Smooth muscle cell of the brain vasculature (primary cell): ENCODE measurements around the gene ARHGAP15.

Source experiments
- DNase-seq: peaks from one replicate; pipeline ENCODE4 v3.0.0-alpha.2; 2012; ENCODE audit warnings: low read depth, low spot score

Gene ARHGAP15

DNA sequence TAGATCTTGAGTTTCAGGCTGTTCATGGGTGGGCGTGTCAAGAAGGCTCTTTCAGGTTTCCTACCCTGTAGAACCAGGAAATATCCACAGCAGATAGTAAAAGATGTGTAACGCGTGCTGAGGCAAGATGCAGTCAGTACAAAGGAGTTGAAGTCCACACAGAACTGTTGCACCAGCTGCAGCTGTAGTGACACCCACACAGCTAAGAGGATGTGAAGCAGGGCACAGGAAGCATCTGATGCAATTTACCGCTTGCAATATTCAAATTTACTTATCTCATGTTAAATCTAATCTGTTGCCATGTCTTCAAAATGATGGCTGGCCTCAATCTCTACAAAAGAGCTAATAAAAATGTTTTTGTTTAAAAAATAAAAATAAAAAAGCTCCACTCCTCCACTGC is 132.8 kb downstream of the ARHGAP15 start:
- no peak for DNase-seq

DNA sequence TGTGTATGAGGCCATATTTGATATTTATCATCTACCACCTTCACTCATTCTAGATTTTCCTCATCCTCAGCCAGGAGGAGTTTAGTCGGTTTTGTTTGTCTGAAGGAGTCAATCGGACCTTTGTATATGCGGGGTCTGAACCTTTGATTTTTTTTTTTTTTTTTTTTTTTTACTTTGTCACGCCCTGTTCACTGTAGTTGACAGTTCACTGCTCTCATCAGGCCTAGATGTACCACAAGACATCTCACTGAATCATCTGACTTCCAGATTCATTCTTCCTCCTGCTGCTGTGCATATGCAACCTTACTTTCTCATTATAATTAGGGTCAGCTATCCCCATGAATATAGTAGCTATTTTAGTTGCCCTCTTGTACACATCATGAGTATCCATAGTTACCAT is 133.2 kb downstream of the ARHGAP15 start:
- no peak for DNase-seq

DNA sequence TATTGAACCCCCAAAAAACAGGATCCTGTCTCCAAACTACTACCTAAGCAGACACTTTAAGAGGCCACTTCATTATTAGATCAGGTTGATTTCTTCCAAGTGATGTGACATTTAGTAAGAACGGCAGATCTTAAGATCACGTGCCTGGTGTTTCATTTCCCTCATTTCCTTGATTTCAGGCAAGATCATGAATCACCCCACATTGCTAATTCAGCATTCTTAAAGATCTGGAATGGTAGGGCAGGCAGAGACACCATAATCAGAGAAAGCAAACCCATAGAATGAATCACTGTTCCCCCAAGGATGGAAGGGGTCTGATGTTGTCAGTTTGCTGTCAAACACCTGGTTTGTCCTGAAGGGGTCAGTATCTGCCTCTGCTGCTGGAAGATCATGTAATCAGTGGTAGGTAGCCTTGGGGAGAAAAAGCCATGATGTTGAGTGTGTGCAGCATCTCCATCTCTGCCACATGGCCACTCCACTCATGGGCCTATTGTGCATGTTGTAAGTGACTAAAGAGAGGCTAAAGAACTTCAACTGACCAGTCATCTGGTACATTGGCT is 133.9 kb downstream of the ARHGAP15 start:
- no peak for DNase-seq

DNA sequence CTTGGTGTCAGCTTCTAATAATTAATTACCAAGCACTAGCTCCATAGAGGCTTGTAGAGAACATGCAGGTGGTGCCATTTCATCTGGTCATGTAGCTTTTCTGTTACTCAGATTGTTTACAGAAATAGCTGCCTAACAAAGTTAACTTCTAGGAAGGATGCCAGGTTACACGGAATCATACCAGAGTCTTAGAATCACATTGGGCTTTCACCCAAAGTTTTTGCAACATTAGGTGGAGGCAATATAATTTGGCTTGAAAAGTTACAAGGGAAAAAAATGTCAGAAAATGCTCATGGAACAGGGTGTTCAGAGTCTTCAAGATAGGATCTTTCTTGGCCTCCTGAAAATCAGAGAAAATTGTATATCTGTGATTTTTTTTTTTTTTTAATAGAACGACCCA is 135.6 kb downstream of the ARHGAP15 start:
- DNase-seq, result no peak

DNA sequence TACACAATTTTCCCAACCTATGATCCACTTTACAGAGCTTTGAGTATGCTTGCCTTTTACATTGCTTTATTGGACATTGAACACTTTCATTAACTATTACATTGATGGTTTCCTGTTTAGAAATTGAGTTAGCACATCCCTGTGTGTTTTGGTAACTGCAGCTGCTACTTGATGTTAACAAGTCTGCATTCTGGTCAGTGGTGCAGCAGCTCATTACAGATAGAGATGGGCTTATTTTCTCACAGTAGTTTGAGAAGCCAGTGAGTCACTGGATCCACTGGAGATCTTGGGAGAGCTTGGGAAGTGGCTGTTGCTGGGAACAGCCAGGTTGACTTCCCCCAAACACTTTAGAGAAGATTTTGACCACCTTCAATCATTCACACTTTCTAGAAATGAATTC is 150.5 kb downstream of the ARHGAP15 start:
- DNase-seq, result no peak

DNA sequence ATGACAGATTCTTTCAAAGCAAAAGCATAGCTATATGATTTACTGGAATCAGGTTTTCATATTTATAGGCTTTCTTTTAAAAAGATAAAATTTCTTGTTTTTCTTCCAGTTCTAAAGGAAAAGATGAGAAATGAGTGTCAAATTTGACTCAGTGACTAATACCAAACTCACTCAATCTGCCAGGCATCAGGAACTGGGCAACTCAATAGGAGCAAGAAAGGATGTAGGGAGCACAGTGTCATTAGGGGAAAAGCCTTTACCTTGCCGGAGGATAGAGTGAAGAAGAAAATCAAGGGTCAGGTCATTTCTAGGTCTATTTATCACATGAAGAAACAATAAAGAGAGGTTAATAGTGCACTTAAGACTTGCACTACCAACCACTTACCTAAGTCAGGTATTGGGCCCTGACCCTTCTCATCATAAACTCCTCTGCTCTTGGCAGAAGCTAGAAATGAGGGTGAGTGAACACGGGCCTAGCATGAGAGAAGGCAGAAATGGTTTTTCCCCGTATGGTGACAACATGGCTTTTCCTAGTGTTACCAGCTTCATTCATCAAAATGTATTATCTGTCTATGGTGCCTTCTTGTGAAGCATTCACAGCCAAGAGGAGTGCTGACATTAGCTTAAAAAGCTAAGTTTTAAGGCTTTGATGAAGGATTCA is 151.0 kb downstream of the ARHGAP15 start:
- DNase-seq, result no peak

DNA sequence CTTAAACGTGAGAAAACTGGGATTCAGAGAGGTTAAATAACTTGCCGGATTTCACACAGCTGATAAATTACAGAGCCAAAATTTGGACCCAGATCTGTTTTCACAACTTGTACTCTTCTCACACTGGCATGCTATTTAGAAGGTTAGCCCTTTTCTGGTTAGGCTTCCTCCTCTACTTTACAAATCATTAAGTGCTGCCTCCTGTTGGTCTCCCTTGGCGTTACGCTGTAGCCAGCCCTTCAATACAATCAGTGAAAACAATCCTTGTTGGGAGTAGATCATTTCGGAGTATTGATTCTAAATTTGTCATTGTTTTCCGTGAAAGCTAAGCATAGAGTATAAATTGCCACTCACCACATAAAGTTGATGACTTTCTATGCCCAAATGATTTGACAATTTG is 153.5 kb downstream of the ARHGAP15 start:
- DNase-seq, result no peak

DNA sequence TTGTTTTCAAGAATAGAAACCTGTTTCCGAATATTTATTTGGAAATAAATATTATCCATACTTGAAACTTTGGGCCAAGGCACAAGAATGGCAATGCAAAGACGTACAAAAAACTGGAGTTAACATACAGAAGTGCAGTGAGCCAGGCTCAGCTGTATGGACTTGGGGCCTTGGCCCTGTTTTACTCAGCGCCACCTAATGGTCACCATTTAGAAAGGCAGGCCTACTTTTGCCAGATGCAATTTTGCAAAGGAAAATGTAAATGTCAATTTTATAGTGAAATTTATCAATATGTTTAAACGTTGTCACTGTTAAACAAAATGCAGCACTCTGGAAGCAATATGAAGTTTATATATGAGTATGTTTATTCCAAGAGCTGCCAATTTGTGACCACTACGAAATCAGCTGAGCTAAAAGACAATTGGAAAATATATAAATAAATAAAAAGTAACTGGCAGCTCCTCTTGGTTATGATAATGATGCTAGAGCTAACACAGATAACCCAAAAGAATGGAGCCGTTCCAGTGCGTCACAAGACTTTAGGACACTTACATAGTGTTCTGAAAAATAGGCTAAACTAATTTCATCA is 155.0 kb downstream of the ARHGAP15 start:
- peak; percentile 13 for DNase-seq

DNA sequence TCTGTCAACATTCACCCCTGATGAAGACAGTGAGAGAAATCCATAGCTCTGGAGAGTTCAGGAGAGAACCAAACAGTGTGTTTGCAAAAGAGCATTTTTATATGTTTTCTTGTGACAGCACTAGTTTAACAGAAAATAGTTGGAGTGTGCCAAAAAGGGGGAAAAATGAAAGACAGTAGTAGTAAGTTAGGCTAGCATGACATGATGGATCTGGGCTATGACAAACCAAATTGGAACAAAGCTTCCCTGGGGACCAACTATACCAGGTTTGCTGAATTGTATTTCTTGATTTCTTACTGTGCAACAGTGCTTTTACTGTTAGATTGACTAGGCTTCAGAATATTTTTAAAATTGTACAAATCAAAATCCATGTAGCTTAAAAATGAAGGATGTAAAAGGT is 159.8 kb downstream of the ARHGAP15 start:
- no peak for DNase-seq

DNA sequence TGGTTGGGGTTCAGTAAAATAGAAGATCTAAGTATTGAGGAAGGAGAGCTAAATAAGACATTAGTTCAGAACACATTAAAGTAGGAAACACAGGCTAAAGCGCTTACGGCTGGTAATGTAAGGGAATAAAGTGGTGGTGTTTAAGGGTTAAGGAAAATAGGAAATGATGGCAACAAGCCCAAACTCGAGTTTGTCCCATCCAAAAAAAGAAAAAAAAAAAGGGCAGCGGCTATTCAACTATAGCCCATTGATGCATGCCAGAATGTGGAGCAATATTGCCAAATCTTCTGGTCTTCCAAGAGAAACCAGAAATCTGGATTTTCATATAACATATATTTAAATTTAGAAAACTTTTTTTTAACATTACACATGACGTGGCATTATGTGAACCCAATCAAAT is 161.0 kb downstream of the ARHGAP15 start:
- no peak for DNase-seq

DNA sequence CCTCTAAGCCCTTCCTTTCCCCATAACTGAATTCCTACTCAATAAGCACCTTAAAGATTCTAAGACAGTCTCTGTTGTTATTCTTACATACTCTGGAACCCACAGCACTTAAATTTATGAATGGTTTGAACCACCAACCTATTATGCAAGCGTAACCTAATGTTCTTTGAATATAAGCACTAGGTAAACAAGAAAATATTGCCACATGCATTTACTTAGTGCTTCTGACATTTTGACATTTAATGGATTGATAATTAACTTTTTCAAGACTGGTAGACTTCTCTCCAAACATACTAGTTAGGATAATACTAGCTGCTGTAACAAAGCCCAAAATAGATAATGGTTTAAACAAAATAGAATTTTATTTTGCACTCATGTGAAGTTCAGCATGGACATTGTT is 164.8 kb downstream of the ARHGAP15 start:
- DNase-seq, result no peak

DNA sequence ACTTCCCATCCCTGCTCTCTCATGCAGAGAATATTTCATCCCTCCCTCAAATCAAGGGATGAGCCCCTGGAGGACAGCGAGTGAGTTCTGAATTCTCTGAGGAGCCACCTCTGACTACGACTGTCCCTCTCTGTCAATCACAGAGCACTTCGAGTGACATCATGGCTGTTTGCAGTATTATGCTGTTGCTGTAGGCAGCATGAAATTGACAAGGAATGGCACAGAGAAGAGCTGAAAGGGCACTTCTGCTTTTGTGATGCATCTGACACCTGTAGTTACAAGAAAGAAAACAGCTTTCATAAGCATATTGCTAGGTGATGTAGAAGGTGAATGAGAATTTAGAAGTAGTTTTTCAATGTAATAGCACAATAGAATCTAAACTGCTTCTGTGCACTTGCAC is 166.9 kb downstream of the ARHGAP15 start:
- DNase-seq, result no peak

DNA sequence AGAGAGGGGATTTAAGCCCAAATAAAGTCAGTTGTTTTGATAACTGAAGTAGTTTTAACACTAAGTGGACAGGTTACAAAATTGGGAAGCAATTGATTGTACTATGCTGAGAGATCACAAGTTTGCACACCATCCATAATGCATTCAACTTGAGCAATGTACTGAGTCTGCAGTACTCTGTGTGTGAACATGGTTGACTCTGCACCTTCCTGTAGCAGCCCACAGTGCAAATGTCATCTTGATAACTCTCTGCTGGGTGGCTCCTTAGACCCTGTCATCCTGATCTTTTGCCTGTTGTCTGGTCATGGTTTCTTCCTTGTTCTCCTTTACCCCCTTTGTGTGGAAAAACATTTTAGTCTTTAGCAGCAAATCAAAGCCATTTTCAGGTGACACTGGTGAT is 168.0 kb downstream of the ARHGAP15 start:
- no peak for DNase-seq

DNA sequence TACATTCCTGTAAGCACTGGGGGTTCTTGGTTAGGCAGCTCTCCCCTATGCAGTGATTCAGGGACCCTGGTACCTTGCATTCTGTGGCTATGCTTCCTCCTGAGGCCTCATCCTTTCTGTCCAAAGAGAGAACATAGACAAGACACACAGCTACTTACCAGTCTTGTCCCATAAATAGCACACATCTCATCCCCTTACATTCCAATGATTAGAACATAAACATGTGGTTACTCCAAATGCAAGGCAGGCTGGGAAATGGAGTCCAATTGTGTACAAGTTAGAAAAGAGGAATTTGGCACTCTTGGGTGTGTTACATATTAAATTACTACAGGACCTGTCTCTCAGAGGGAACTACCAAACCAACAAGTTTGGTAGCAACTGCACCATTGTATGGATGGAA is 171.3 kb downstream of the ARHGAP15 start:
- no peak for DNase-seq

DNA sequence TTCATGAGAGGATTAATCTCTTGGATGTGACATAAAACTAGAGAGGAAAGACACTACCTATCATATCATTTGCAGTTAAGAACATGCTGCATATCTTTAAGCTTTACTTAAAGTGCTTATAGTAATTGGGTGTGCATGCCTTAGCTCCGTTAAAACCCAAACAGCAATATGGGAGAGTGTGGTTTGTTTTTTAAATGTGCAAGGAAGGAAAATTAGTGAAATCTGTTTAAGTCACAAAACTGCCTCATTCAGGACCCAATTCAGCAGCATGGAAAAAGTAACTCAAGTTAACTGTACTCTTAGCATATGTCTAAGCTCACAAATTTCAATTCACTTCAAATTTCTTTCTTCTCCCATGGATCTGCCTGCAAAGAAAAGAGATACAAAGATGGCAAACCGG is 182.2 kb downstream of the ARHGAP15 start:
- DNase-seq, result no peak

DNA sequence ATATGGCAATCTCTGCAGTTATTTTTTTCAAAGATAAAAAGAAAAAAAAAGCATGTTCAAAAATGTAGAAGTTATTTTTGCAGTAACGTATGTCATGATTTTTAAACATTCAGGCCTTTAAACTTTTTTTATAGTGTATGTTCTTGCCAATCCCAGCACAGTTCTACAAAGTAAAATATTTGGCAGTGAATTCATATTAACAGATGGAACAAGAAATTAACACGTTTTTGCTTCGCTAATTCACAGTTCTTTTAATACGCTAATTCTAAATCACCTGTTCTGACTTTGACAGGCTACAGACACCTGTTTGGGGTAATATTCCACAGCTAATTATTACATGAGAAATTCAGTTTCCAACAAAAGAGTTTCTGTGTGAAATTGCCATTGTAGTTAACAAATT is 183.2 kb downstream of the ARHGAP15 start:
- no peak for DNase-seq

DNA sequence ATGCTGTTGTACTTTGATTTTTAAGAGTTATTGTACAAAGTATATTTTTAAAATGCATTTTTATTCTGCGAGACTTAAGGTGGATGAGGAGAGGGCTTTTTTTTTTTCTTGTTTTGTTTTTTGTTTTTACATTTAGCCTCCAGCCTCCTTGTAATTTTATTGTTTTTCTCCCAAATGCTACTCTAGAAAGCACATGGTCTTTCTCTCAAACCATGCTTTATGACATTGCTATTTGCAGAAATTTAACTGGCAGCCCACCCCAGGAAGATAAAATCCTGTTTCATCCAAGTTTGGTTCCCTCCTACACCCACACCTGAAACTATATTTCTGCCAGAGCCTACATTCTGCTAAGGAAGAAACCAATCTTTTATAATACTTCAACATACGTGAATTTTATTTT is 184.6 kb downstream of the ARHGAP15 start:
- DNase-seq, result no peak

DNA sequence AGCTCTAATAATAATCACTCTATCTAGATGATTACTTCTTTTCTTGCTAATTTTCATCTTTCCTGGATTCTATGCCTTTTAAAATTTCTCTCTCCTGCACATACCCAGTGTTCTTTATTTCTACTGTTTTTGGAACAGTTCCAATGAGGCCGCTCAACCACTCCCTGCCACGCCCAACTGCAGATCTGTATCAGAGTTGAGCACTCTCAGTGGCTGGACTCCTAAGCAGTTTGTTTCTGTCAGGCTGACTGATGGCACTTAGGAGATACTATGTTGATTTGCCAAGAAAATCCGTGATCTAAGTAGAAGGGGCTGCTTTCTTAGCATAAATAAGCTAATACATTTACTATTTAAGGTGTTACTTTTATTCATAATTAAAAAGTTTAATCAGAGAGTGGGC is 192.8 kb downstream of the ARHGAP15 start:
- no peak for DNase-seq

DNA sequence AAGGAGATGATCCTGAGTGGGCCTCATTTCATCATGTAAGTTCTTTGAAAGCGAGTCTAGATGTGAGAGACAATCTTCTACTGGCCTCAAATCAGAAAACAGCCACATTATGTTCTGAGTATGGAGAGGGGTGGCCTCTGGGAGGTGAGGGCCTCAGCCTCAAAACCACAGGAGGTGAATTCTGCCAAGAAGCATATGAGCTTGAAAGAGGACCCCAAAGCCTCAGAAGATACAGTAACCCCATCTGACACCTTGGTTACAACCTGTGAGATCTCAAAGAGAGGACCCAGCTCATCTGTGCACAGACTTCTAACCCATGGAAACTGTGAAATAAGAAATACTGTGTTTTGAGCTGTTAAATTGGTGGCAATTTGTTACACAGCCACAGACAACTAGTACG is 200.1 kb downstream of the ARHGAP15 start:
- DNase-seq, result no peak

DNA sequence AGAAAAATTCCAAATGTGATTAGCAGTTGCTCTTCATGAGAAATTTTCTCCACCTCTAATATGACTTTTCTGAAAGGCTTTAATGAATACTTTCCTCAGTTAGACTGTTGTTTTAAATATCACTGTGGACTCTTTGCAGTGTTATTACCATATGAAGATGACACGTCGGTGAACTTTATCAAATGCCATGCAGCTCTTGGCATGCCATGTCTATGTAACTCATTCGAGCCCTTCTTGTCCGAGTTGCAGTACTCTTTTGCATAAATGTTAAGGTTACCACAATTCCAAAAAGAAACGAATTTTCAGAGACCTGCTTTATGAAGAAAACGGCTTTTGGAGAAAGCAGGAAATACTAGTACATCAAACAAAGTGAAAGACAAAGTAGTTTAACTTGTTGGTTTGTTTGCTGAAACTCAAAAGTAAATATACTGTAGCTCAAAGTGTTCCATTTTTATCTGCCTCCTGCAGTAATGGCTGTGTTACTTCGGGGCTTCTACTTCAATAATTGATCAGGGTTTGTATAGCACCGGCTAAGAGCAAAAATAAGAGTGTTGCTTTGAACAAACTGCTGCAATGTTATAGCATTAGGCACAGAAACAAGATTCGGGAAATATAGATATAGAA is 204.1 kb downstream of the ARHGAP15 start:
- DNase-seq, result no peak

DNA sequence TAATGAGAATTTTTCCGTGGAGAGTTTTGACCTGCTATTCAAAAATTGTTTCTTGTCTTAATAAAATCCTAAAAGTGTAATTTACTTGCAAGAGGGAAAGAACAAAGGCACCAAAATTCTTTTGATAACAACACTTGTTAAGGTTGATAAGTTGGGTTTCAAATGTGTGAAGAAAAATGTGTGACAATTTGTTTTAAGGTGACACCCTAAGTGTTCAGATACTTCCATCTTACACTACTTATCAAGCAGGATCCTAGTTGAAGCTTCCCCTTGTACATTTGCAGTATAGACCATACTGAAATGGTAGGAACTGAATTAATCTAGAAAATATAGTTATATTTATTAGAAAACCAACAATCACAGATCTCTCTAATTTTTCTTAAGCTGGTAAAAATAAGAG is 204.6 kb downstream of the ARHGAP15 start:
- no peak for DNase-seq

DNA sequence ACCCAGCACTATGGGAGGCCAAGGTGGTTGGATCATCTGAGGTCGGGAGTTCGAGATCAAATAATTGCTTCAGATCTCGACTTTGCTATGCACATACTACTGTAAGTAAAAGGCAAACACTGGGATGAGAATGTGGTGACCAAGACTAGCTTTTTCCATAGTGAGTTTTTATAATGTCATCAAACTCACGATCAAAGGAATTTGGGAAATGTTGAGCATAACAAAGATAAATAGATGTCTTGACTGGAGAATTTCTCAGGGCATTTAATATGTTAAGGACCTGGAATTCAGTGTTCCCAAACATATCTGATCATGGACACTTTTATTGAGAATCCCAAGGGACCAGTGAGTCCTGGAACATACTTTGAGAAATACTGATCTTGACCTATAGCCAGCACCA is 205.6 kb downstream of the ARHGAP15 start:
- no peak for DNase-seq

DNA sequence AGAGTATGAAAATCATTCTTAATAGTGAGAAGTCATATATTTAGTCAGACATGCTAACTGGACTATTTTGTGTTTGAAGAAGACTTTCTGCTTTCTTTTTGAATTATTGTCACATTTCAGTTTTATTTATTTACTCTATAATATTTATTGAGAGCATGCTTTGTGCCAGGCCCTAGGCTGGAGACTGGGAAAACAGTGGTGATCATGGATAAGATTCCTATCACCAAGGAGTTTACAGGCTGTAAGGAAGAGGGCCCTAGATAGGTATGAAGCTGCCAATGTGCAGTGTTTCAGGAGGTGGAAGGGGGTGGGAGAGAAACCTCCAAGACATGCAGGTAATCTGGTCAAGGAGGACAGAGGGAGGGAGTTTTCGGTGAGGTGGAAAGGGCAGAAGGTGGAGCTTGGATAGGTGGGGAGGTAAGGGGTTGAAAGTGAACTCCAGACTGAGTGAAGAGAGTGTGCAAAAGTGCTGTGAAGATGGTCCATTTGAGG is 207.5 kb downstream of the ARHGAP15 start:
- no peak for DNase-seq
